GM18870 (cell line): ENCODE results near the gene MAGI1.

ENCODE experiments used
- ATAC-seq: cut with Tn5 transposase; IDR thresholded peaks from one replicate; pipeline ENCODE4 v1.9.1; 2021; ENCODE audit warnings: moderate library complexity; ENCODE audit not compliant: unreplicated experiment

MAGI1 gene

GRCh38 chr3:65950340-65951326, 88.1 kb downstream of the MAGI1 start:
- ATAC-seq = no peak

DNA sequence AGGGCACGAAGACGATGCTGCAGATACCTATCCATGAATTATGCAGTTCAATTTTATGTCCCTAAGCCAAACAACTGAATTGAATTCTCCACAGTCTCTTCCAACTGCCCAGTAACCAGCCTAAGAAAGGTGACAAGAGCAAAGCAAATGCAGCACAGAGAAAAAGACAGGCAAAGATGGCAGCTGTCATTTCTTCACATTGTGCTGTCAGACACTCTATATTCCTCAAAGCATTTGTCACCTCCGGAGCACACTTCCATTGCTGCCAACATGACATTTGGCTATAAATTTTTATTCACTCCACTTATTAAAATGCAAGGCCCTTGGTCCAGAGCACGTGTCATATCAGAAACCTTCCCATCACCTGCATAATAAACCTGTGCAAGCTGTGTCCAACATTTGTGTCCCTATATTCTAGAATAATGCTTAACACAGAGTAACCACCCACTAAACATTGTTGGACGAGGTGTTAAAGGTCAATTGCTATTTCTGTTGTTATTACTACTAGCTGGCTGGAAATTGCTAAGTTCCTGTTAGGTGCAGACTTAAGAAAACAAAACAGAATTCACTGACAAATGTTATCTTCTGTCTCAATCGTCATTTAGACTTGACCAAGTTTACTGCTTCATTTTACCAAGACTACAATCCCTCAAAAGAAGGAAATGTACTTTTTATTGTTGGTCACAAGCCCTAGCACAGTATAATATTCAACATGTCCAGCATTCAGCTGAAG, 89.7 kb downstream of the MAGI1 start:
- ATAC-seq = no peak

GRCh38 chr3:65946438-65946837, 92.3 kb downstream of the MAGI1 start:
- ATAC-seq = no peak

DNA sequence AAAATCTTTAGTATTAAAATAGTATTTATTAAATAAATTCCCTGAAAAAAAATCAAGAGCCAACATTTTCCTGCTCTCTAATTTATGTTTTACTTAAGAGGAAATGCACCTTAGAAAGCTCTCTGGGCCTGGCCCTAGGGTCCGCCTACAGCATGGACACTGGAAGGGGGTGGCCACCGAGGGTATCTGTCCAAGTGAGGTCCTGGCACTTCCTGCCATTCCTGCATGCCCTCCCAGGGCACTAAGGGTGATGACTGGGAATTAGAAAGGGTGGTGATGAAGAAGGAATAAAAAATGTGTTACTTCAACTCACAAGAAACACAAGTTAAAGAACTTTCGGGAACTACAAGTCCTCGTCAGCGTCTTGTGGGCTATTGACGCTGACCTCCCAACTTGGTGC, 92.8 kb downstream of the MAGI1 start:
- no peak for ATAC-seq

DNA sequence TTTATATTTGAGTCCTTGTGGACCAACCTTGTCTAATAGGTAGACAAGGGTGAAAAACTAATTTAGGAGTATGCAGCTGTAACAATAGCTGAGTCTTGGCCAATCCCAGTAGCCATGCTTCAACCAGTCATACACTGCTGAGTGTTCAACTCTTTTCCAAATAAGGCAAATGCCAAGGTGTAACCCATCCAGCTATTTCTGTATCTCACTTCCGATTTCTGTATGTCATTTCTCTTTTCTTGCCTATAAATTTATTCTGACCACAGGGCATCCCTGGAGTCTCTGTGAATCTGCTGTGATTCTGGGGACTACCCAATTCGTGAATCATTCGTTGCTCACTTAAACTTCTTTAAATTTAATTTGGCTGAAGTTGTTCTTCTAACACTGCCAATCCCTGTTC, 93.2 kb downstream of the MAGI1 start:
- ATAC-seq = no peak

- ATAC-seq = no peak
Observed at GRCh38 chr3:65944252-65944651, 94.5 kb downstream of the MAGI1 start.

GRCh38 chr3:65939801-65940246, 98.9 kb downstream of the MAGI1 start:
- ATAC-seq = no peak

DNA sequence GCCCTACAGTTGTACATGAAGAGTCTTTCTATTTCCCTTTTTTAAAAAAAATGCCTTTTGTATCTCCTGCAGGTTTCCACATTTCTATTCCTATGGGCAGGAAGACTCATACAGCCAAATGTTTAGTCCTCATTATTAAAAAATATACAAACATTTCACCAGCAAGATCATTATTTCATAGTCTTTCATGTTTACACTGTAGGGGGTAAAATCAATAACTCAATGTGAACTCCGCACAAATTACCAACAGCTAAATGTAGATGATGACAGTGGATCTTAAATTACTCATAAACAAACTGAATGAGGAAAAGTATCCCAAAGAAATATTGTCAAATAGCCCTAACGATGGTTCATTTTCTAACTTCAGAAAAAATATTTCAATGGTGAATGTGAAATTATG, 99.5 kb downstream of the MAGI1 start:
- no peak for ATAC-seq

GRCh38 chr3:65938676-65939075, 100.0 kb downstream of the MAGI1 start:
- no peak for ATAC-seq

GRCh38 chr3:65938147-65938546, 100.6 kb downstream of the MAGI1 start:
- ATAC-seq = no peak

- ATAC-seq = no peak
Observed at GRCh38 chr3:65936908-65937638, 101.6 kb downstream of the MAGI1 start.

DNA sequence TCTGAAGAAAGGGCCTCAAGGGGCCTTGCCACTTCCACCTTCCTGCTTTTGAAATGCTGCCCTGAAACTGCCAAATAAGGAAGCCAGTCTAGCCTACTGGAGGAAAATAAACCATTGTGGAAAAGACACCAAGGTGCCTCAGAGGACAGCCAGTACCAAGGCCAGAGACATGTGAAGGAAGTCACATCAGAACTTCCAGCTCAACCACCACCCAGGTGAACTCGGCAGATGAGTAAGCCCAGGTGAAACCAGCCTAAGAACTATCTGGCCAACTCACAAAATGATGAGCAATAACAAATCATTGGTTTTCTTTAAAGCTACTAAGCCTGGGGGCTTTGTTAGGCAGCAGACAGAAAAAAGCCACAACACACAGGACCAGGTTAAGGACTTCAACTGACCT, 103.0 kb downstream of the MAGI1 start:
- ATAC-seq = no peak

DNA sequence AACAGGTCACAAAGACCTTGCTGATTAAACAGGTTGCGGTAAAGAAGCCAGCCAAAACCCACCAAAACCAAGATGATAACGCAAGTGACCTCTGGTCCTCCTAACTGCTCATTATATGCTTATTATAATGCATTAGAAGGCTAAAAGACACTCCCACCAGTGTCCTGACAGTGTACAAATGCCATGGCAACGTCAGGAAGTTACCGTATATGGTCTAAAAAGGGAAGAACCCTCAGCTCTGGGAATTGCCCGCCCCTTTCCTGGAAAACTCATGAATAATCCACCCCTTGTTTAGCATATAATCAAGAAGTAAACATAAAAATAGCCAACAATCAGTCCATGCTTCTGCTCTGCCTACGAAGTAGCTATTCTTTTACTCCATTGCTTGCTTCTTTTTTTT, 108.1 kb downstream of the MAGI1 start:
- ATAC-seq = no peak

DNA sequence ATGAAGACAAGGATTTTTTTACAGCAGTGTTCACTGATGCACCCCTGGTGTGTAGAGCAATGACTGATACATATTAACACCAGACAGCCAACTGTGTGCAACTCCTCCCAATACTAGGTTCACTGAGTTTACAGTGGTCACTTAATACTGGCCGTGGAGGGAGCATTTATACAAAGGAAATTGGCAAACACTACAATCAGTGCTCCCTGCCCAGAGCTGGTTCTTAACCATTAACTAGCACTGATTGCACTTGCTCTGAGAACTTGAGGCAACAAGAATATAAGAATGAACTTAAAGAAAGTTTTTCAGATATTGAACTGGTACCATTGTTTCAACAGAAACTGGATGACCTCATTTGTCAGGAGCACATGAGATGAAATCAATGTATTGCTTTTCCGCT, 110.6 kb downstream of the MAGI1 start:
- no peak for ATAC-seq

DNA sequence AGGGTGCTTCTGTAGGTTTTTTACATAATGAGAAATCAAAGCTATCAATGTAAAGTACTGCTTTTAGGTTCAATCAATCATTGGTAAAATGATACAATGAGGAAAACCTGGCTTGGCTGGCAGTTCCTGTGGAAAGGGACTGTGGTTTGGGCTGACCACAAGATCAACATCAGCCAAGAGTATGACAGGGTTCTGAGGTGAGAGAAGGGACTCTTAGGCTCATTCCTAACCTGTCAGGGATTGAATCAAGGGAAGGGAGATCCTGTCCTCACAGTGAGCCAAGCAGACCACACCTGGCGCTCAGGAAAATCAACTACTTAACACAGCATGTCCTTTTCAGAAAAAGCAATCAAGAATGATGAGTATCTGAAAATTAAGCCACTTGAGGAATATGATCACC, 111.1 kb downstream of the MAGI1 start:
- no peak for ATAC-seq

- no peak for ATAC-seq
Observed at GRCh38 chr3:65925254-65925954, 113.3 kb downstream of the MAGI1 start.

GRCh38 chr3:65924762-65925161, 114.0 kb downstream of the MAGI1 start:
- ATAC-seq = no peak

- ATAC-seq = no peak
Observed at GRCh38 chr3:65922441-65922840, 116.3 kb downstream of the MAGI1 start.

DNA sequence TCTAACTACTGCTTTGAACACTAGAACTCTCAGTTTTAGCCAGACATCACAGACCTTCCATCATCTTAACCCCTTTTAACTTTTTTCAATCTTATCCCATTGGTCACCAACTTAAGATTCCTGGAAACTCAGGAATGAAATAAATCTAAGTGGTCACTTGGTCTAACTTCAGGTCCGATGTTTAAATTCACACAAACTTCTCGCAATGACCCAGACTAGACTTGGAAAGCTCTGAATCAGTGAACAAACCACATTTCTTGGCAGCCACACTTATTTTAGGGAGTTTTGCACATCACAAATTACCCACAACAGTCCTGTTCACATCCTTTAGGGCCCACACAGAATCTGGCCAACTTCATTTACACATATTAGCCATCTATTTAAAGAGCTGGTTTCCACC, 118.9 kb downstream of the MAGI1 start:
- ATAC-seq = no peak

DNA sequence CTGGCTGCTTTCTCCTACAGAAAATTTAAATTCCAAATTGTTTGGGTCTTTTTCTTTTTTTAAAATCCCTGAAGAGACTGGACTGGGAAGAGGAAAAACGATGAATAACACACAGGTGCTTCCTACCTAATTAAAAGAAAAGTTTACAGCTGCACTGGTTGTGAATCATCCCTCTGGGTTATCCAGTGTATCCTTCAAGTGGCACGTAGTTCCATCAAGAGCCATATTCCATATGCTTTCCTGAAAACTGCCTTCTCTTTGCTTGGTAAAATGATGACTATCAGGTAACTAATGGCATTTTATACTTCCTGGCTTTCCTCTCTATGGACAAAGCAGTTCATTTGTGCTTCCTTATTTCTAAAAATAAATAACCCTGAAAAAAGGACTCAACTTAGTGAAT, 123.2 kb downstream of the MAGI1 start:
- ATAC-seq = no peak
